HG02610 (cell line): ENCODE data around the gene CLSTN3.
"Not testable (repeated sequence)": the region's sequence is repeated elsewhere in the genome, so short reads cannot be mapped to it uniquely, and the experiment has no call there.

Source experiments
- ATAC-seq: cut with Tn5 transposase; IDR thresholded peaks from one replicate; pipeline ENCODE4 v1.9.1; 2021; ENCODE audit warnings: mild to moderate bottlenecking, moderate library complexity; ENCODE audit not compliant: unreplicated experiment

Gene CLSTN3

DNA sequence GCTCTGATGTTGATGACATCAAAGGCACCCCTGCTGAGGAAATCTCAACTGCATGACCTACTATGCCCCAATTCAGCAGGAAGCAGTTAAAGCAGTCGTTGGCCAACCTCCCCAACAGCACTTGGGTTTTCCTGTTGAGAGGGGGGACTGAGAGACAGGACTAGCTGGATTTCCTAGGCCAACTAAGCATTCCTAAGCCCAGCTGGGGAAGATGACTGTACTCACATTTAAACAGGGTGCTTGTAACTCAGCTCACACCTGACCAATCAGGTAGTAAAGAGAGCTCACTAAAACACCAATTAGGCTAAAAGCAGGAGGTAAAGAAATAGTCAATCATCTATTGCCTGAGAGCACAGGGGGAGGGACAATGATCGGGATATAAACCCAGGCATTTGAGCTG, 55.9 kb downstream of the CLSTN3 start:
- not testable (repeated sequence) for ATAC-seq

DNA sequence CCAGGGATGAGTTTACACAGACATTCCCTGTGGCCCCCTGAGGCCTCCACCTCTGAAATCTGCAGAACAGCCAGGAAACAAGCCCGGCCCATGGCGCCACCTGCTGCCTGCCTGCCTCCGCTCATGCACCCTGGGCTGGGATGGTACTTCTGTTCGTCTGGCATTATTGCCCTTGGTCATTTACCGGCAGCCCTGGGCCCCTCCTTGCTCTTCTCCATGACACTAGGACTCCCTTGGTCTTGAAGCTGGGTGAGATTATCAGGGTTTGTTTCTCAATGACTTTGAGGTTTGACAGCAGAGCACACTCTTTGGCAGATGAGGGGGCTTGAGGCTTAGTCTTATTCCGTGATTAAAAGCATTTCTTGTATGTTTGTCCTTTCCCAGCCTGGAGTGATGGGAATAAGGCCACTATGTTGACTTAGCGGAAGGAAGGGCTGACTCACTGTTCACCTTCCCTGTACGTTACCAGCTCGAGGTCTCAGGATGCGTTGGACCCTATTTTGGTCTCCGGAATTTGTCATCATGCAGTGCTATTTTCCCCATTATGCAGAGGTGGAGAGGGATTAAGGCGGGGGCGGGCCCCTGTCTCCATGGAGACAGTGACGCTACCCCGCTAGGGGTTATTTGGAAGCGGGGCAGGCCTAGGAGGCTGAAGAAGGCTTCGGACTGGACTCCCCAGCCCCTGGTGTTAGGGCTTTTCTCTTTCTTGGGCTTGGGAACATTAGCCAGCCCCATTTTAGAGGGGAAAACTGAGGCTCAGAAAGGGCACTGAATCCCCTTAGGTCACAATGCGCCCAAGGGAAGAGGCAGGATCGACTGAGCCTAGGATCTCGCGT, 58.6 kb downstream of the CLSTN3 start:
- peak; percentile 49 for ATAC-seq

DNA sequence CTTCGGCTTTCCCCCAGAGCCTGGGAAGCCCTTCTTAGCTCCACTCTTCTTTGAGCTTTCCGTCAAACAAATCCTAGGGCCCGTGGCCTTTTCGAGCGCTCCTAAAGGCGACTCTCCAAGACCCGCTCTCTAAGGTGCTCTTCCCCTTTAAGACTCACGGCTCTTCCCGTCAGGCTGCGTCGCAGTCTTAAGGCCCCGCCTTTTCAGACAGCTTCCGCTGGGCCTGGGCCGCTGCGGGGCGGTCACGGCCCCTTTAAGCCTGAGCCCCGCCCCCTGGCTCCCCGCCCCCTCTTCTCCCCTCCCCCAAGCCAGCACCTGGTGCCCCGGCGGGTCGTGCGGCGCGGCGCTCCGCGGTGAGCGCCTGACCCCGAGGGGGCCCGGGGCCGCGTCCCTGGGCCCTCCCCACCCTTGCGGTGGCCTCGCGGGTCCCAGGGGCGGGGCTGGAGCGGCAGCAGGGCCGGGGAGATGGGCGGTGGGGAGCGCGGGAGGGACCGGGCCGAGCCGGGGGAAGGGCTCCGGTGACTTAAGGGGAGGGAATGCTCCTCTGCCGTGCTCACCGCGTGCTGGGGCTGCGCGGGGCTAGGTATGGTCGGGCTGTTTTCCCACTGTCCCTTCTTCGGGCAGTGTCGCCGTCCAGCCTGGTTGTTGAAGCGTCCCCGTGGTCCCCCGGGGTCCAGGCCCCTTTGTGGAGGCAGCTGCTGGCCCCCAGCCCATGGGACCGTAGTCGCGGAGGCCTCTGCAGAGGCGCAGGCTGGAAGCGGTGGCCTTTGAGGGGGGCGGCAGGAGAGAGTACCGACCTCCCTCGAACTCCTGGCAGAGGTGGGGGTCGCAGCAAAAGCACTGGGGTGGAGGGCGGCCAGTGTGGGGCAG, 59.5 kb downstream of the CLSTN3 start, which contains the start of gene PEX5:
Gene PEX5 (plus strand): TSS at position 289 of the 870 bp plus-strand sequence. CDS start 692 bp downstream, outside the sequence.
- peak; percentile 97 for ATAC-seq

DNA sequence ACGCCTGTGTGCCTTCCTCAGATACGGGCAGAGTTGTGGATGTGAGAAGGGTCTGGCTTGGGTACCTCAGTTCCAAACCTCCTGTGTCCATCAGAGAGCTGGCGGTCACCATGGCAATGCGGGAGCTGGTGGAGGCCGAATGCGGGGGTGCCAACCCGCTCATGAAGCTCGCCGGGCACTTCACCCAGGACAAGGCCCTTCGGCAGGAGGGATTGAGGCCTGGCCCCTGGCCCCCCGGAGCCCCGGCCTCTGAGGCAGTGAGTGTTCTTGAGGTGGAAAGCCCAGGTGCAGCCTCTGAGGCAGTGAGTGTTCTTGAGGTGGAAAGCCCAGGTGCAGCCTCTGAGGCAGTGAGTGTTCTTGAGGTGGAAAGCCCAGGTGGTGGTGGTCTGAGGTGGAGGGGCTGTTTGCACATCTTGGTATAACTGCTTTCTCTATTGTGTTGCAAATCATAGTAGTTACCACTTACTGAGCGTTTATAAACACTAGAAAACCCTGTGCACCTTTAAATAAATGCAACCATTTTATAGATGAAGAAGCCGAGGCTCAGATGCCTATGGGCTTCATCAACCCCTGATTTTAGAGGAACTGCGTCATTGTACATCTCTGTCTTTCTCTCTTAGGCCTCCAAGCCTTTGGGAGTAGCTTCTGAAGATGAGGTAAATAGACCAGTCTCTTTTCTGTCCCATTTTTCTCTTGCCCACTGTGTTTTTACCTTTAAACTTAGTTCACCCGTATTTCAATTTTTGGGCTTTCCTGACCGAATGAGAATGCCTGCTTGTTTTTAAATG, 60.3 kb downstream of the CLSTN3 start:
- ATAC-seq = no peak

DNA sequence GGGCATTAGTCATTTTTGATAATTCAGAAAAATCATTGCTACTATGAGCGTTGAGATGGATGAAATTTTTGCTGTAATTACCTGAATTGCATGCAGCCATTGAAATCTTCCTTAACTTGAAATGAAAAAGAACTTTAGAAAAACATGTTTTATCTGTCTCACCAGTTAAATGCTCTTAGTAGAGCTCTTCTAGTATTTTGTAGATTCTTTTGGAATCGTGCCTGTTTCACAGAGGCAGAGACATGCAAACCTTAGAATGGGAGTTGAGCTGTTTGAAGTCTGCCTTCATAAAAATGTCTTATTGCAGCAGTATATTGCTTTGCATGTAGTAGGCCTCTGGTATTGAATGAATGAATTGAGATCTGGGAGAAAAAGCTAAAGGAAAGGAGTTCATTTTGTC, 63.5 kb downstream of the CLSTN3 start:
- no peak for ATAC-seq

DNA sequence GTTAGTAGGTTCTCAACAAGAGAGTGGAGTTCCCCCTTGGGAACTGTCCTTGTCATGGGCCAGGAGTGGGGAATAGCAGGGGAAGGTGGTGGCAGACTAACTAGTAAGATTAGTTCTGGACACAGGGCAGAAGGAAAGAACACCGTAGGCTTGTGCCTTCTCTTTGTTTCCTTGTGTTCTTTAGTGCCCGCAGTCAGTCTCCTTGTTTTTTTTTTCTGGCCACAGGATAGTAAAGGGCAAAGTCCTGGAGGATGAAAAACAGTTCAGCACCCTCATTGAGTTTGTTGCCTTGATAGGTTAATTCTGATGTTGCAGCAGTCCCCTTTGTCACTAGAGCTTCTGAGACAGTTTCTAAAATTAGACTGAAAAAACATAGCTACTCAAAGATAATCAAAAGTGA, 67.7 kb downstream of the CLSTN3 start:
- ATAC-seq = no peak

DNA sequence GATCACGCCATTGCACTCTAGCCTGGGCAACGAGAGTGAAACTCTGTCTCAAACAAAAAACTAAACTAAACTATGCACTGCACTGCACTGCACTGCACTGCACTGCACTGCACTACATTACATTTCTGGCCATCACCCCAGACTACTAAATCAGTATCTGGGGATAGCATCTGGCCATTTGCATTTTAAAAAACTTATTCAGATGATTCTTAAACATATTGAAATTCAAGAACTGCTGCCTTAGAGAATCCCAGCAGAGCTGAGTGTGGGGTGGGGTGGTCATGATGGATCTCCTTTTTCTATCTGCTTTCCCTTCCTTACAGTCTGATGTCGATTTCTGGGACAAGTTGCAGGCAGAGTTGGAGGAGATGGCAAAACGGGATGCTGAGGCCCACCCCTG, 72.9 kb downstream of the CLSTN3 start:
- no peak for ATAC-seq

DNA sequence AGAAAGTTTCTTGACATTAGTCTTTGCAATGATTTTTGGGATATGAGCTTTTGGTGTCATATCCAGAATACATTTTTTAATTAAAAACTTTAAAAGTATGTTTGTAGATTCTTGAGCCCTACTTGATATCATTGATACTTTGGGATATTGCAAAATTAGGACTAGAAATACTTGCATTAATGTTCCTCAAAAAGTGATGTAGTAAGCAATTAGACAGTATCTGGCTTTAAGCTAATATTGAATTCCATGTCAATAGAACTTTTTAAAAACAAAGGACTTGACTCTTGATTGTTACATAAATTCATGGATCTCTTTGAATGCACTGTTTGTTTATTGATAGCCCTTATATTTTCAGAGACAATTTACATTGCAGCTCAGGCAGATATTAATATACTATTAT, 74.9 kb downstream of the CLSTN3 start:
- no peak for ATAC-seq

DNA sequence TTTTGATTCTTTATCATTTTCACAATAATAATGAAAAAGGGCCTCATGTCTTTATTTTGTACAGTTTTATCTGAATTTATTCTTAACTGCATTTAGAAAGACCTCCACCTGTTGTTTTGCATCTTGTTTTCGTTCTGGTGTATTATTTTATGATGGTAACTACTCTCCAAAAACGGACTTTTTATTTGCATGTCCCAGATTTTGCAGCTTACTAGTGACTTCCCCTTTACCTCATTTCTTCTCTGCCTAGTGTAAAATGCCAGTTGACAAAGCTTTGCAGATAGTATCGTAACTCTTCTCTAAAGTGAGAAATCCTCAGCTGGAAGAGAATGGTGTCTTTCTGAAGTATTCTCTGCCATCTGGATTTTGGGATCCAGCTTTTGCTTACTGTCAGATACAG, 76.5 kb downstream of the CLSTN3 start:
- no peak for ATAC-seq

DNA sequence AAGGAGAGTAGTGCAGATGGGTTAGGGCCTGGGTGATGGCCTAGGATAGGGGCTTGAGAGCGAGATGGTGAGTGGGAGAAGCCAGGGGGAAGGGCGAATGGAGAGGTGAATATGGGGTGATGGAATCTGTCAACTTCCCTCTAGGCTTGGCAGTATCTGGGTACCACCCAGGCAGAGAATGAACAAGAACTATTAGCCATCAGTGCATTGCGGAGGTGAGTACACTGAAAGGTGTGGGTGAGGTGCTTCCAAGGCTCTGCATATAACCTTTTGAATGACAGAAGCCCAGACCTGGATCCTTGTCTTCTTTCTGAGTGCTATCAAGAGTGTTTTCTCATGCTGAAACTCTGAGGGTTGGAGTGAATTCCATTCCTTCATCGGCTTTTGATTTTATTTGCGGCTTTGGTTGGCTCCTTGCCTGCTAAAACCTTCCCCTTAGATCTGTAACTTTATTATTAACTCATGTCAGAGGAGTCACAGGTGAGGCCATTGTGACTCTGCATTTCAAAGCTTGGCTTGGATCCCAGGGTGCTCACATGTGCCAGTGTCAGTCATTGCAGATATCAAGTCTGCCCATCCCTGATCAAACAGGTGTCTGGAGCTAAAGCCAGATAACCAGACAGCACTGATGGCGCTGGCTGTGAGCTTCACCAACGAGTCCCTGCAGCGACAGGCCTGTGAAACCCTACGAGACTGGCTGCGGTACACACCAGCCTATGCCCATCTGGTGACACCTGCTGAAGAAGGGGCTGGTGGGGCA, 77.9 kb downstream of the CLSTN3 start:
- no peak for ATAC-seq
